Measurements from ENCODE around the gene SERPINA4. TPM values are rescaled to one million over a fixed set of nuclear protein-coding genes. Genes with fewer than 3 reads are reported as not detected.

Gene SERPINA4
- total and polyA plus RNA-seq, 2 of the 13 experiments (the other 11 are each of a cell fraction or from before 2014, with no cell fraction given), result 39.1 to 57.8 TPM

- ATAC-seq (peak; percentile 49), DNase-seq (ENCODE audit: low spot score) (no peak), FAIRE-seq (no peak)
- WGBS (ENCODE audit: low lambda C conversion rate), result 48% methylated on average over 6 of the region's 8 CpGs
- H4K20me1 ChIP-seq (ENCODE audit: insufficient read depth, low read length), result no peaks in the 10 kb centered on the region
- peak overlapping the region; percentile 76 for H3K4me2 ChIP-seq (ENCODE audit: low read depth, low read length)
- POLR2A ChIA-PET, result interaction anchor here (0.6 to 3.0 kb wide), 10 partner anchors 10 to 68 kb away, joined by 3 to 11 read pairs (median 4); partner anchors contain the start of genes SERPINA3 and SERPINA4
- peaks cover 65% of the 10 kb centered on the region for H3K4me1 ChIP-seq (ENCODE audit: insufficient read depth, low read length)
- BruUV-seq (replicated peaks), result no TSS peak
- peak overlapping the region; percentile 19; the same call in 1 of the 2 replicates for H3K9ac ChIP-seq (ENCODE audit: insufficient read depth, low read depth, low read length)
- H3K36me3 ChIP-seq (replicated peaks in 1 of 2; ENCODE audit: control insufficient read depth in 1 of 2, insufficient read depth in 2 of 2, low read length in 2 of 2), result no peaks in the 10 kb centered on the region
- H3K9me3 ChIP-seq (ENCODE audit: low read length), result peaks cover 19% of the 10 kb centered on the region
- H3K27me3 ChIP-seq (ENCODE audit: control insufficient read depth in 1 of 2, insufficient read depth in 2 of 2, low read length in 2 of 2), result no peaks in the 10 kb centered on the region
- no peak overlapping the region for H3K27ac ChIP-seq (ENCODE audit: extremely low read length, insufficient read depth, low read length)
- CTCF ChIA-PET (ENCODE audit: low intra/inter-chr PET ratio, low total read pairs), result interaction anchor here (0.7 to 3.1 kb wide), 6 partner anchors 13 to 131 kb away, joined by 3 to 14 read pairs (median 5); no protein-coding TSS in a partner anchor
- in situ Hi-C loops (cut with HindIII; ENCODE audit: extremely low pct_ligation_motif_present, low pct_unique_long_range_greater_than_20kb) (no loop called here), intact Hi-C loops (cut with micrococcal nuclease; ENCODE audit: unreplicated experiment) (no loop called here)
- peak overlapping the region; percentile 20 to 58 (median 20); a peak in 4 of 6 replicates for H3K4me3 ChIP-seq (replicated peaks in 1 of 3; ENCODE audit: insufficient read depth in 1 of 3, low read depth in 2 of 3, low read length in 3 of 3)
- H2AFZ ChIP-seq (ENCODE audit: low read length), result no peak overlapping the region
- H3K79me2 ChIP-seq (ENCODE audit: insufficient read depth, low read length), result no peaks in the 10 kb centered on the region
- TF ChIP-seq ZNF12 (CRISPR knock-in tag; IDR thresholded peaks at IDR 0.05), result no peak
- no peak for TF ChIP-seq RFX5 (IDR thresholded peaks at IDR 0.05; ENCODE audit: low read depth, low read length)
- no peak for TF ChIP-seq CCAR2 (optimal IDR thresholded peaks at IDR 0.05; ENCODE audit: low read depth, low read length)
- TF ChIP-seq HNF4A (CRISPR knock-in tag; IDR thresholded peaks at IDR 0.05), result peak; percentile 33; the same call in 1 of the 2 replicates
- no peak for TF ChIP-seq ZNF263 (CRISPR knock-in tag; IDR thresholded peaks at IDR 0.05)
- no peak for TF ChIP-seq ZNF790 (CRISPR knock-in tag; IDR thresholded peaks at IDR 0.05; ENCODE audit: borderline replicate concordance)
- TF ChIP-seq POGZ (CRISPR knock-in tag; IDR thresholded peaks at IDR 0.05), result no peak
- no peak for TF ChIP-seq POLR2AphosphoS2 (IDR thresholded peaks at IDR 0.05; ENCODE audit: low read depth, low read length)
- no peak for TF ChIP-seq MLLT10 (CRISPR knock-in tag; IDR thresholded peaks at IDR 0.05)
- no peak for TF ChIP-seq ZNF367 (CRISPR knock-in tag; IDR thresholded peaks at IDR 0.05; ENCODE audit: borderline replicate concordance)
- TF ChIP-seq AFF4 (CRISPR knock-in tag; IDR thresholded peaks at IDR 0.05), result no peak
- no peak for TF ChIP-seq ZNF451 (CRISPR knock-in tag; IDR thresholded peaks at IDR 0.05)
- no peak for TF ChIP-seq JARID2 (CRISPR knock-in tag; IDR thresholded peaks at IDR 0.05; ENCODE audit: insufficient replicate concordance)
- TF ChIP-seq ZSCAN29 (CRISPR knock-in tag; conservative IDR thresholded peaks at IDR 0.05), result 0 out of 2 replicates have a peak, but pooled peaks have one; percentile 3
- no peak for TF ChIP-seq SNAPC5 (CRISPR knock-in tag; IDR thresholded peaks at IDR 0.05; ENCODE audit: borderline replicate concordance)
- no peak for TF ChIP-seq ZNF577 (CRISPR knock-in tag; IDR thresholded peaks at IDR 0.05; ENCODE audit: borderline replicate concordance, low read depth)
- no peak for TF ChIP-seq ZNF264 (CRISPR knock-in tag; IDR thresholded peaks at IDR 0.05)
- TF ChIP-seq ZNF207 (IDR thresholded peaks at IDR 0.05; ENCODE audit: borderline replicate concordance), result no peak
- TF ChIP-seq SOX13 (IDR thresholded peaks at IDR 0.05), result no peak
- no peak for TF ChIP-seq SOX13 (CRISPR knock-in tag; conservative IDR thresholded peaks at IDR 0.05 in 1 of 2, IDR thresholded peaks at IDR 0.05 in 1 of 2)
- TF ChIP-seq REPIN1 (CRISPR knock-in tag; IDR thresholded peaks at IDR 0.05; ENCODE audit: borderline replicate concordance, low read depth), result no peak
- TF ChIP-seq HNRNPH1 (optimal IDR thresholded peaks at IDR 0.05; ENCODE audit: low read depth, low read length), result no peak
- no peak for TF ChIP-seq BATF2 (CRISPR knock-in tag; IDR thresholded peaks at IDR 0.05)
Observed at GRCh38 chr14:94550041-94550440, 11.2 kb upstream of the SERPINA4 start.

All from HepG2 (cell line).